ENCODE results near the gene PKIG.

PKIG gene

GRCh38 chr20:44630297-44630696 lies 47.9 kb downstream of the PKIG start:
- no peak overlapping the region for H3K4me3 ChIP-seq (replicated peaks; ENCODE audit: low read depth, low read length)
- no peak for DNase-seq (ENCODE audit: low read depth)
- no peak for TF ChIP-seq CTCF (IDR thresholded peaks at IDR 0.05; ENCODE audit: low read length, missing control alignments)

- no peak overlapping the region for H3K4me3 ChIP-seq (replicated peaks; ENCODE audit: low read depth, low read length)
- no peak for DNase-seq (ENCODE audit: low read depth)
- TF ChIP-seq CTCF (IDR thresholded peaks at IDR 0.05; ENCODE audit: low read length, missing control alignments): no peak
These were observed 49.8 kb downstream of the PKIG start for GRCh38 chr20:44632103-44632752.

GRCh38 chr20:44633187-44633810 lies 50.9 kb downstream of the PKIG start:
- no peak overlapping the region for H3K4me3 ChIP-seq (replicated peaks; ENCODE audit: low read depth, low read length)
- no peak for DNase-seq (ENCODE audit: low read depth)
- no peak for TF ChIP-seq CTCF (IDR thresholded peaks at IDR 0.05; ENCODE audit: low read length, missing control alignments)

GRCh38 chr20:44633872-44634600 lies 51.7 kb downstream of the PKIG start:
- no peak overlapping the region for H3K4me3 ChIP-seq (replicated peaks; ENCODE audit: low read depth, low read length)
- no peak for TF ChIP-seq CTCF (IDR thresholded peaks at IDR 0.05; ENCODE audit: low read length, missing control alignments)
- DNase-seq (ENCODE audit: low read depth): no peak

- TF ChIP-seq CTCF (IDR thresholded peaks at IDR 0.05; ENCODE audit: low read length, missing control alignments): no peak
- no peak overlapping the region for H3K4me3 ChIP-seq (replicated peaks; ENCODE audit: low read depth, low read length)
- DNase-seq (ENCODE audit: low read depth): no peak
These were observed 53.5 kb downstream of the PKIG start for GRCh38 chr20:44635877-44636276.

- DNase-seq (ENCODE audit: low read depth): no peak
- H3K4me3 ChIP-seq (replicated peaks; ENCODE audit: low read depth, low read length): no peak overlapping the region
- TF ChIP-seq CTCF (IDR thresholded peaks at IDR 0.05; ENCODE audit: low read length, missing control alignments): no peak
These were observed 54.7 kb downstream of the PKIG start for GRCh38 chr20:44637042-44637441.

Measured in fibroblast of pulmonary artery (primary cell).